H1 (cell line): Measurements from ENCODE around the gene RMP24.

Source experiments
- CTCF ChIA-PET: fragments of 300-600 bp; sonication (Branson Sonifier 250); formaldehyde crosslinking; loops from one replicate; lab custom pipeline; 2021; ENCODE audit not compliant: partially characterized antibody; lab: Charles Lee
- POLR2A ChIA-PET: fragments of 300-600 bp; sonication (Branson Sonifier 250); formaldehyde crosslinking; loops from one replicate; lab custom pipeline; 2021; ENCODE audit warnings: inconsistent platforms; ENCODE audit not compliant: partially characterized antibody; lab: Charles Lee
- DNase-seq, 2 experiments: peaks; one replicate each; pipeline versions ENCODE4 v3.0.0 to v3.0.0-alpha.2; 2010 to 2022; ENCODE audit warnings: low spot score in 2 of 2, low read depth in 1 of 2, mixed read lengths in 1 of 2
- FAIRE-seq: peaks from 2 replicates; lab custom pipeline; 2011; peaks lifted over from hg19 to GRCh38; lab: Jason Lieb, UNC
- H2AFZ ChIP-seq: 2 replicates; pipeline ENCODE4 v1.8.1; 2012; ENCODE audit warnings: low read length, inconsistent platforms
- H2AK5ac ChIP-seq: 2 replicates; pipeline ENCODE4 v1.6.1; 2013; ENCODE audit warnings: low read depth, low read length
- H2BK120ac ChIP-seq: replicated peaks from 2 replicates; pipeline ENCODE3; 2013; ENCODE audit warnings: low read depth, low read length, inconsistent platforms
- H2BK12ac ChIP-seq: 2 replicates; pipeline ENCODE4 v1.6.1; 2013; ENCODE audit warnings: low read depth, low read length
- H2BK15ac ChIP-seq: 2 replicates; pipeline ENCODE4 v1.6.1; 2013; ENCODE audit warnings: low read length
- H2BK20ac ChIP-seq: 2 replicates; pipeline ENCODE4 v1.6.1; 2013; ENCODE audit warnings: low read length
- H2BK5ac ChIP-seq: 2 replicates; pipeline ENCODE4 v1.6.1; 2013; ENCODE audit warnings: low read depth, low read length
- H3K14ac ChIP-seq: 2 replicates; pipeline ENCODE4 v1.6.1; 2013; ENCODE audit warnings: inconsistent platforms; ENCODE audit not compliant: insufficient read length
- H3K18ac ChIP-seq: 2 replicates; pipeline ENCODE4 v1.6.1; 2013; ENCODE audit warnings: low read length; ENCODE audit errors: extremely low read depth
- H3K23ac ChIP-seq: 2 replicates; pipeline ENCODE4 v1.6.1; 2013; ENCODE audit warnings: inconsistent platforms; ENCODE audit not compliant: insufficient read length
- H3K23me2 ChIP-seq: 2 replicates; pipeline ENCODE4 v1.6.1; 2013; ENCODE audit warnings: low read depth, low read length
- H3K27ac ChIP-seq: 2 replicates; pipeline ENCODE4 v1.6.1; 2011; ENCODE audit warnings: low read depth, low read length, inconsistent platforms
- H3K27me3 ChIP-seq, 4 experiments: replicated peaks in 1 of 4; 1 replicate in 1 of 4; 2 replicates in 3 of 4; pipeline versions ENCODE4 v1.6.1 to v1.8.1; 2011 to 2013; ENCODE audit warnings: low read length in 3 of 4, mild to moderate bottlenecking in 3 of 4, inconsistent platforms in 2 of 4, mixed read lengths in 2 of 4, moderate library complexity in 1 of 4; ENCODE audit not compliant: control insufficient read depth in 3 of 4, insufficient read depth in 3 of 4; ENCODE audit errors: extremely low read depth in 1 of 4
- H3K36me3 ChIP-seq, 4 experiments: 2 replicates each; pipeline versions ENCODE4 v1.6.1 to v1.8.1; 2011 to 2013; ENCODE audit warnings: mild to moderate bottlenecking in 4 of 4, low read length in 3 of 4, moderate library complexity in 2 of 4, control low read depth in 1 of 4, inconsistent platforms in 1 of 4; ENCODE audit not compliant: insufficient read depth in 4 of 4, control insufficient read depth in 2 of 4
- H3K4ac ChIP-seq: replicated peaks from 2 replicates; pipeline ENCODE3; 2013; ENCODE audit warnings: low read length, low read depth, mixed read lengths, inconsistent platforms; ENCODE audit not compliant: insufficient read length
- H3K4me1 ChIP-seq, 4 experiments: replicated peaks in 1 of 4; 1 replicate in 1 of 4; 2 replicates in 3 of 4; pipeline versions ENCODE4 v1.6.1 to v1.8.1; 2011 to 2013; ENCODE audit warnings: low read length in 3 of 4, inconsistent platforms in 2 of 4, mixed read lengths in 1 of 4; ENCODE audit not compliant: insufficient read depth in 4 of 4, control insufficient read depth in 3 of 4
- H3K4me2 ChIP-seq, 2 experiments: 2 replicates each; pipeline versions ENCODE4 v1.6.1 to v1.8.1; 2011 to 2013; ENCODE audit warnings: low read depth in 2 of 2, low read length in 2 of 2, control low read depth in 1 of 2, inconsistent platforms in 1 of 2, mild to moderate bottlenecking in 1 of 2; ENCODE audit not compliant: insufficient read depth in 1 of 2
- H3K4me3 ChIP-seq, 4 experiments: fragments of 200-600, 300-600 bp in 1 of 4; sonication (generic), shearing (Covaris generic), sonication (Bioruptor Twin) in 1 of 4; 2 replicates each; pipeline versions ENCODE4 v1.5.1 to v1.8.1; 2011 to 2016; ENCODE audit warnings: low read length in 4 of 4, low read depth in 3 of 4, control low read depth in 2 of 4, inconsistent platforms in 2 of 4, mild to moderate bottlenecking in 2 of 4, mixed read lengths in 1 of 4, moderate library complexity in 1 of 4; ENCODE audit not compliant: insufficient read depth in 2 of 4; ENCODE audit errors: extremely low read depth in 1 of 4
- H3K56ac ChIP-seq: replicated peaks from 2 replicates; pipeline ENCODE3; 2013; ENCODE audit warnings: low read depth, mild to moderate bottlenecking, mixed read lengths, low read length, inconsistent platforms; ENCODE audit not compliant: insufficient read length
- H3K79me1 ChIP-seq: 2 replicates; pipeline ENCODE4 v1.6.1; 2013; ENCODE audit warnings: low read depth, low read length, control low read depth
- H3K79me2 ChIP-seq, 2 experiments: 2 replicates each; pipeline versions ENCODE4 v1.6.1 to v1.8.1; 2012 to 2013; ENCODE audit warnings: low read length in 2 of 2, mild to moderate bottlenecking in 2 of 2, inconsistent platforms in 1 of 2; ENCODE audit not compliant: insufficient read depth in 2 of 2, control insufficient read depth in 1 of 2
- H3K9ac ChIP-seq, 4 experiments: replicated peaks in 1 of 4; 1 replicate in 1 of 4; 2 replicates in 3 of 4; pipeline versions ENCODE4 v1.6.1 to v1.8.1; 2011 to 2013; ENCODE audit warnings: low read depth in 3 of 4, low read length in 3 of 4, control low read depth in 2 of 4, mild to moderate bottlenecking in 2 of 4, moderate library complexity in 2 of 4, inconsistent platforms in 1 of 4; ENCODE audit errors: extremely low read depth in 1 of 4
- H3K9me3 ChIP-seq, 2 experiments: 2 replicates each; pipeline versions ENCODE4 v1.6.1 to v1.8.1; 2012 to 2013; ENCODE audit warnings: mild to moderate bottlenecking in 2 of 2, moderate library complexity in 2 of 2, control low read depth in 1 of 2, inconsistent platforms in 1 of 2, low read depth in 1 of 2, low read length in 1 of 2, mixed read lengths in 1 of 2; ENCODE audit not compliant: insufficient read depth in 2 of 2
- H4K20me1 ChIP-seq, 2 experiments: replicated peaks in 1 of 2; 2 replicates each; pipeline versions ENCODE3 to v1.8.1; 2011 to 2013; ENCODE audit warnings: inconsistent platforms in 2 of 2, low read length in 2 of 2, mild to moderate bottlenecking in 1 of 2; ENCODE audit not compliant: insufficient read depth in 2 of 2, control insufficient read depth in 1 of 2
- H4K5ac ChIP-seq: 2 replicates; pipeline ENCODE4 v1.6.1; 2013; ENCODE audit warnings: low read length, low read depth, mixed read lengths, inconsistent platforms; ENCODE audit not compliant: insufficient read length
- H4K8ac ChIP-seq: 2 replicates; pipeline ENCODE4 v1.8.0; 2013; ENCODE audit warnings: mild to moderate bottlenecking, moderate library complexity, low read length, inconsistent platforms; ENCODE audit not compliant: insufficient read depth; ENCODE audit errors: extremely low read depth
- H4K91ac ChIP-seq: replicated peaks from 2 replicates; pipeline ENCODE3; 2013; ENCODE audit warnings: low read length, mixed read lengths, inconsistent platforms; ENCODE audit not compliant: insufficient read length
- BACH1 ChIP-seq: IDR thresholded peaks from 2 replicates; pipeline ENCODE4 v1.6.1; 2012; ENCODE audit warnings: low read length, improper control_type of control experiment
- CTBP2 ChIP-seq: IDR thresholded peaks from 2 replicates; pipeline ENCODE4 v1.7.0; 2011; ENCODE audit warnings: borderline replicate concordance, mild to moderate bottlenecking, moderate library complexity, mixed read lengths, low read length; ENCODE audit not compliant: insufficient read depth, insufficient read length
- ZNF274 ChIP-seq: IDR thresholded peaks from 2 replicates; pipeline ENCODE4 v1.7.0; 2012; ENCODE audit warnings: low read length, borderline replicate concordance; ENCODE audit errors: extremely low read depth

RMP24 gene

GRCh38 chr18:35942133-35942532, 30.3 kb upstream of the RMP24 start:
- ChIA-PET POLR2A (interaction anchor here (0.6 to 1.0 kb wide), 3 partner anchors 8 to 65 kb away, joined by 3 to 4 read pairs (median 3); no protein-coding TSS in a partner anchor), CTCF (interaction anchor here (0.6 to 6.7 kb wide), 11 partner anchors 8 to 255 kb away, joined by 3 to 78 read pairs (median 4); no protein-coding TSS in a partner anchor)
- no peak overlapping the region for H3K23ac ChIP-seq
- no peak overlapping the region for H2BK20ac ChIP-seq
- DNase-seq (no peak), FAIRE-seq (no peak)
- no peaks in the 10 kb centered on the region for H3K23me2 ChIP-seq
- no peak overlapping the region for H2AFZ ChIP-seq
- no peak overlapping the region for H3K4me2 ChIP-seq
- no peak overlapping the region for H4K5ac ChIP-seq
- no peak overlapping the region for H4K8ac ChIP-seq
- H2BK15ac ChIP-seq: no peak overlapping the region
- peaks cover 0 to 34% (median 10%) of the 10 kb centered on the region in 4 experiments; a peak in 5 of 8 replicates for H3K36me3 ChIP-seq
- H3K27ac ChIP-seq: no peak overlapping the region
- TF ChIP-seq CTBP2: no peak
- TF ChIP-seq BACH1: no peak
- no peak for TF ChIP-seq ZNF274
- peaks cover 0 to 2% of the 10 kb centered on the region in 2 experiments for H4K20me1 ChIP-seq
- H3K4me3 ChIP-seq: no peak overlapping the region
- no peak overlapping the region for H4K91ac ChIP-seq
- H2BK12ac ChIP-seq: no peak overlapping the region
- H2AK5ac ChIP-seq: no peak overlapping the region
- H3K14ac ChIP-seq: no peak overlapping the region
- peaks cover 0 to 12% of the 10 kb centered on the region in 2 experiments; a peak in 2 of 4 replicates for H3K79me2 ChIP-seq
- H3K27me3 ChIP-seq: no peaks in the 10 kb centered on the region
- no peak overlapping the region for H3K18ac ChIP-seq
- H3K56ac ChIP-seq: no peak overlapping the region
- H3K9me3 ChIP-seq: no peaks in the 10 kb centered on the region
- no peak overlapping the region for H3K9ac ChIP-seq
- no peak overlapping the region for H2BK120ac ChIP-seq
- H3K4ac ChIP-seq: no peak overlapping the region
- H3K79me1 ChIP-seq: peaks cover 8% of the 10 kb centered on the region; the same call in 1 of the 2 replicates
- peaks cover 0 to 9% (median 4%) of the 10 kb centered on the region in 4 experiments; a peak in 4 of 7 replicates for H3K4me1 ChIP-seq
- no peak overlapping the region for H2BK5ac ChIP-seq
